Adrenal gland (tissue), 5 donors: ENCODE results near the gene SBK2.

Experiments used
- CTCF ChIP-seq, 6 experiments: fragments of 450-650 bp in 4 of 6; fragments of 200-600 bp in 2 of 6; sonication (generic) in 1 of 6; IDR thresholded peaks; 1 replicate in 5 of 6; 2 replicates in 1 of 6; pipeline versions ENCODE4 v1.5.1 to v1.8.0; 2016 to 2021; ENCODE audit warnings: antibody characterized with exemption in 6 of 6, mild to moderate bottlenecking in 2 of 6, moderate library complexity in 1 of 6
- POLR2A ChIP-seq, 2 donors: fragments of 450-650 bp; IDR thresholded peaks; one replicate each; pipeline ENCODE4 v1.6.1; 2017; ENCODE audit warnings: antibody characterized with exemption in 2 of 2, mild to moderate bottlenecking in 2 of 2, moderate library complexity in 1 of 2
- donor health status: DM: no; HTN: no; CAD: no.

- no peak for TF ChIP-seq POLR2A (IDR thresholded peaks at IDR 0.05)
- no peak for TF ChIP-seq CTCF (IDR thresholded peaks at IDR 0.05)
Observed at GRCh38 chr19:55494172-55494761, 42.7 kb downstream of the SBK2 start.
